Subcutaneous abdominal adipose tissue (tissue), 5 donors: ENCODE measurements around the gene SAMMSON.

Experiments
- H3K27ac ChIP-seq: one replicate; pipeline ENCODE4 v1.7.0; 2013; ENCODE audit warnings: low read depth, mild to moderate bottlenecking, inconsistent platforms, low read length, moderate library complexity
- H3K27me3 ChIP-seq, 5 donors: one replicate each; pipeline ENCODE4 v1.7.0; 2013; ENCODE audit warnings: low read length in 5 of 5, inconsistent platforms in 1 of 5; ENCODE audit not compliant: control insufficient read depth in 5 of 5, insufficient read depth in 4 of 5
- H3K36me3 ChIP-seq, 5 donors: one replicate each; pipeline ENCODE4 v1.7.0; 2013; ENCODE audit warnings: low read length in 5 of 5; ENCODE audit not compliant: control insufficient read depth in 5 of 5, insufficient read depth in 5 of 5
- H3K4me1 ChIP-seq, 5 donors: one replicate each; pipeline ENCODE4 v1.7.0; 2013; ENCODE audit warnings: low read length in 5 of 5, mild to moderate bottlenecking in 3 of 5, moderate library complexity in 1 of 5; ENCODE audit not compliant: control insufficient read depth in 5 of 5, insufficient read depth in 5 of 5
- H3K4me3 ChIP-seq, 5 donors: one replicate each; pipeline ENCODE4 v1.7.0; 2013; ENCODE audit warnings: low read length in 5 of 5, low read depth in 1 of 5
- H3K9ac ChIP-seq, 5 donors: one replicate each; pipeline ENCODE4 v1.7.0; 2013; ENCODE audit warnings: low read length in 5 of 5, mild to moderate bottlenecking in 4 of 5, moderate library complexity in 3 of 5
- H3K9me3 ChIP-seq, 5 donors: one replicate each; pipeline ENCODE4 v1.7.0; 2013; ENCODE audit warnings: low read length in 5 of 5; ENCODE audit not compliant: control insufficient read depth in 5 of 5
- donor health status: healthy.
- donor health status: healthy.
- donor health status: healthy.
- donor health status: healthy.
- donor health status: healthy.

Gene SAMMSON

DNA sequence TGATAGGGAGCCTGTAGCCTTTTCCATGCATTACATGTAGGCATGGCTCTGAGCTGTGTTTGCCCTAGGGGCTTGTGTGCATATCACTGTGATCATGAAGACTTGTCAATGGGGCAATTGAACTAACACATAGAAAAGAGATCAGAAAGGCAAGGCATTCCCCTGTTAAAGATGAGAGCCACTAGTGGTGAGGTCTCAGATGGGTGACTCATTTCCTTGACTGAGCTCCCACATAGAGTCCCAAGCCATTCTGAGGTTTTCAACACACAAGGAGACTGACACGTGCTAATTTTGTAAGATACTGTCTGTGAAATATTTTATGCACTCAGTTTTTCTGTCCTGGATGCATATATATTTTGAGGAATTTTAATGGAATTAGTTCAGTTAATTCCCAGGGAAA lies 53.8 kb downstream of the SAMMSON start:
- Histone ChIP-seq H3K9me3 (no peaks in the 10 kb centered on the region), H3K36me3 (no peaks in the 10 kb centered on the region), H3K4me1 (no peaks in the 10 kb centered on the region), H3K27me3 (no peaks in the 10 kb centered on the region), H3K27ac (no peak overlapping the region), H3K4me3 (no peak overlapping the region), H3K9ac (no peak overlapping the region)

DNA sequence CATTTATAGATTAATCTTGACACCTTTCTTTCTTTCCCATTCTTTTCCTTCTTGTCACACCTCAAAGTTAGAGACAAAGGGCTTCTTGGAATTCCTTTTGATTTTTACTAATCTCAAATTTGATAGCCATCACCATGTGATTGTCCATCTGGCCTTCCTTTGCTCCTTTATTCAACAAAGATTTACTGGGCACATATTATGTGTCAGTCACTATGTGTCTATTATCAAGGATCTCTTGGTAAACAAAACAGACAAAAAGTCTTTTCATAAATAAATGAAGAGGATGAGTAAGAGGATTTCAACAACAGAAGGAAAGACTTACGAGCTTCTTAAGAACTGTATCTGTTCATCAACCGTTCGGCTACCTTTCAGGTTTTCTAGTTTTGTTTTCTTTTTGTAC lies 56.5 kb downstream of the SAMMSON start:
- no peak overlapping the region for H3K27ac ChIP-seq
- no peak overlapping the region for H3K9ac ChIP-seq
- no peaks in the 10 kb centered on the region for H3K9me3 ChIP-seq
- no peaks in the 10 kb centered on the region for H3K4me1 ChIP-seq
- no peaks in the 10 kb centered on the region for H3K36me3 ChIP-seq
- H3K4me3 ChIP-seq, result no peak overlapping the region
- no peaks in the 10 kb centered on the region for H3K27me3 ChIP-seq

DNA sequence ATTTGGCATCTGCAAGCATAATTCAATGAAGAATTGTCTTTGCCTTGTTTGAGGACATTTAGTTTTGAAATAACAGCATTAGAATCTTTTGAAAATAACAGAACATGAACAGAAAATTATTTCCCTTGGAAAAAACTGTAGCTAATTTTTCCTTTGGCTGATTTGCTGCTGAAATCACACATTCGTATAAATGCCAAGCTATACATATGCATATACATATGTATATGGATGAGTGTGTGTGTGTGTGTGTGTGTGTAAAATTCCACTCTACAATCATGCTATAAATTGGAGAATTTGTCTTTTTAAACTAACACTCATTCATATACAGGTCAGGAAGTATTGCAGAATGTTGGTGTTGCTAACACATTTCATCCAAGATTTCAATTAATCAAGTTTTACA lies 57.9 kb downstream of the SAMMSON start:
- Histone ChIP-seq H3K36me3 (no peaks in the 10 kb centered on the region), H3K27me3 (peaks cover 0 to 3% (median 0%) of the 10 kb centered on the region in 5 donors), H3K4me1 (no peaks in the 10 kb centered on the region), H3K4me3 (no peak overlapping the region), H3K9me3 (no peaks in the 10 kb centered on the region), H3K27ac (no peak overlapping the region), H3K9ac (no peak overlapping the region)

DNA sequence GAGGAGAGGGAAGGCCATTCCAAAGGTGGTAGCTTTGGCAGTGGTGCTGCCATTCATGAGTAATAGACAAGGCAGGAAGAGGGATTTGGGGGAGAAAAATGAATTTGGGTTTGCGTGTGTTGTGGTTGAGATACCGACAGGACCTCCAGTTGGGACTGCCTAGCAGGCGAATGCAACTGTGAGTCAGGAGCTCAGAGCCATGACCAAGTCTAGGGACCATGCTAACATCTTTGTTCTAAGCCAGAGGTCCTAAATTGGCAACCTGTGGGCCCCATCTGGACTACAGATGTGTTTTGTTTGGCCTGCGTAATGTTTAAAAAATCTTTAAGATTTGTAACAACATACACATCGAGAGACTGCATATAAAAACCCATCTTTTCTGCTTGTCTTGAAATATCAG lies 61.6 kb downstream of the SAMMSON start:
- H3K9ac ChIP-seq, result no peak overlapping the region
- no peak overlapping the region for H3K4me3 ChIP-seq
- no peak overlapping the region for H3K27ac ChIP-seq
- no peaks in the 10 kb centered on the region for H3K9me3 ChIP-seq
- peaks cover 0 to 4% (median 0%) of the 10 kb centered on the region in 5 donors for H3K4me1 ChIP-seq
- H3K36me3 ChIP-seq, result no peaks in the 10 kb centered on the region
- H3K27me3 ChIP-seq, result peaks cover 0 to 3% (median 0%) of the 10 kb centered on the region in 5 donors

DNA sequence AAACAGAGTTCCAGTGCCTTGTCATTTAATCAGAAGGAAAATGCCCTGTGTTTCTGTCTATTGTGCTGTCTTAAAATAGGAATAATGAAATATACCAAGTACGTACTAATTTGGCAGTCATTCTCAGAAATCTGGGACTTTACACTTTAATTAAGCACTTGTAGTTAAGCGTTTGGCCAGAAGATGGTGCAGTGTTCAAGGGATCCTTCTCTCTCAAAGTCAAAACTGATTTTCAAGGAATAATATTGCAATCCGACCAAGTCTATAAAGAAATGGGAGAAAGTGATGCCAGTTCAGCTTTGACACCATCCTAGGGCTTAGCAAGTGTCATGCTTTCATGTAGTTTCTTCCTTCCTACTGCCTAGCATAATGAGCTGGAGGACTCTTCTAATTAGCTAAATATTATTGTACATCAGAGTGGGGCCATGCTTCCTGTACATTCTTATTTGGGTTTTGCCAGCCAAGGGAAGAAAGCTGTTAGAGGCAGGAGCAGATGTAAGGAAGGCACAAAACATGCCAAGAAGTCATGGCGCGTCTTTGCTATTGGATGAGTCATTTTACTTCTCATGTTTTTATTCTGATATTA lies 64.8 kb downstream of the SAMMSON start:
- Histone ChIP-seq H3K36me3 (no peaks in the 10 kb centered on the region), H3K9ac (no peak overlapping the region), H3K4me1 (peaks cover 0 to 4% (median 0%) of the 10 kb centered on the region in 5 donors), H3K9me3 (no peaks in the 10 kb centered on the region), H3K27ac (no peak overlapping the region), H3K27me3 (peaks cover 0 to 3% (median 0%) of the 10 kb centered on the region in 5 donors), H3K4me3 (no peak overlapping the region)

DNA sequence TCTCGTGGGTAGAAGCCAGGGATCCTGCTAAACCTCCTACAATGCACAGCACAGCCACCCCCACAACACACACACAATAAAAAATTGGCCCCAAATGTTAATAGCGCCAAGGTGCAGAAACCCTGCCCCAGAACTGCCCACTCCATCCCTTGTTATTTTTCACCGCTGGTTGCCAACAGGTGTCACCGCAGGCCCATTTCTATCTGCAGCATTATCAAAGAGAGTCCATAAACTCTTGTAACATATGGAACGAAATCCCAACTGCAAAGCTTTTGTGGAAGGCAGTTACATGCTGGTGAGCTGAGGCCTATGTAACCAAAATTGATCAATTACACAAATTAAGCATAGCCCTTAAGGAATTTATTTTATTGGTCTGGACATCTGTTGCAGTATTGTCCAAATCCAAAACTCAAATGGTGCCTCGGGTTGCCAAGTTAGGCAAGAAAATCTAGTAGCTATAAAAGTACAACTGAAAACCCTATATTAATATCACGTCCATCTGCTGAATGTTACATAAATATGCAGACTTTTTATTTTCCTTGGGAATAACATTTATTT lies 66.2 kb downstream of the SAMMSON start:
- H3K9me3 ChIP-seq, result no peaks in the 10 kb centered on the region
- H3K36me3 ChIP-seq, result no peaks in the 10 kb centered on the region
- H3K9ac ChIP-seq, result no peak overlapping the region
- H3K4me3 ChIP-seq, result no peak overlapping the region
- no peak overlapping the region for H3K27ac ChIP-seq
- H3K27me3 ChIP-seq, result peaks cover 0 to 3% (median 0%) of the 10 kb centered on the region in 5 donors
- peaks cover 0 to 4% (median 0%) of the 10 kb centered on the region in 5 donors for H3K4me1 ChIP-seq

DNA sequence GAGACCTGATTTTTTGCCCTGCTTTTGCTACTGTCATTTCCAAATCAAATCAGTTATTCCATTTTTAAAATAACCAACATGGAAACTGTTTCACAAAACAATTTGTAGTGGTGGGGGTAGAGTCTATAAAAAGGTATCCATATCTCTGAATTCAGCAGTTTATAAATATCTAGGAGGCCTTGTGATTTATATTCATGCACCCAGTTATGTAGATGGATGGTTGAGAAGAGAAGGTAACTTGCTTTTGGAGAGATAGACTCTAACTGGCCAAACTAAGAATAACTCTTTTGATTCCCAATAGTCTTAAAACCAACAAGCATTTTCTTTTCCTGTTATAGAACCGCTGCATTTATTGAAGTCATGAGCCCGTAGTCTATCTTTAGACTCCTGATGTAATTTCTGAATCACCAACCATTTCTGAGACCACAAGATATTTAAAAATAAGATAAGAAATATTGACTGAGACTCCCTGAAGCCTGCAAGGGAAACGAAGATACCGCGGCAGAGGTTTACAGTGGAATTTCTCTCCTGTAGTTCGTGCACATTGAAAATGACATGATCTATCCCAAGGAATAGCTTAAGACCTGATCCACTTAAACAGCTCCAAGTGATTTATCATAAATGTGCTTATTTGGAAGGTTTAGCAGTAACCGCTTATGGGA lies 68.5 kb downstream of the SAMMSON start:
- no peak overlapping the region for H3K9ac ChIP-seq
- H3K4me1 ChIP-seq, result peaks cover 0 to 4% (median 0%) of the 10 kb centered on the region in 5 donors
- no peak overlapping the region for H3K4me3 ChIP-seq
- H3K9me3 ChIP-seq, result no peaks in the 10 kb centered on the region
- H3K27ac ChIP-seq, result no peak overlapping the region
- peaks cover 0 to 4% (median 0%) of the 10 kb centered on the region in 5 donors for H3K27me3 ChIP-seq
- no peaks in the 10 kb centered on the region for H3K36me3 ChIP-seq

DNA sequence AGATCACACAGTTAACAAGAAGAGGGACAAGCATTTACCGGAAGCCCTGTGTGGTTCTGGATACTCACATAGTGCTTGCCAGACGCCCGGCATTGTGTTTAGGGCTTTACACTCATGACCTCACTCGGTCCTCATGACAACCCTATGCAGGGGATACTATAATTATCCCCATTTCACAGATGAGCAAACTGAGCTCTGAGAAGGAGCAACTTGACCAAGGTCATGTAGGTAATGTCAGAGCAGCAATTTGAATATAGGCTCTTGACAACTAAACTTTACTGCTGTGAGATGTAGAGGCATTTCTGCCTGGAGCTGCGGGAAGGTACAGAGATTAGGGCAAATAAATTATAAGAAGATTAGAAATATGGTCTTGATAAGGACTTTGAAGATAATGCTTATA lies 70.0 kb downstream of the SAMMSON start:
- no peaks in the 10 kb centered on the region for H3K36me3 ChIP-seq
- H3K27ac ChIP-seq, result no peak overlapping the region
- H3K9ac ChIP-seq, result no peak overlapping the region
- peaks cover 0 to 9% (median 0%) of the 10 kb centered on the region in 5 donors for H3K27me3 ChIP-seq
- no peak overlapping the region for H3K4me3 ChIP-seq
- H3K9me3 ChIP-seq, result no peaks in the 10 kb centered on the region
- no peaks in the 10 kb centered on the region for H3K4me1 ChIP-seq

DNA sequence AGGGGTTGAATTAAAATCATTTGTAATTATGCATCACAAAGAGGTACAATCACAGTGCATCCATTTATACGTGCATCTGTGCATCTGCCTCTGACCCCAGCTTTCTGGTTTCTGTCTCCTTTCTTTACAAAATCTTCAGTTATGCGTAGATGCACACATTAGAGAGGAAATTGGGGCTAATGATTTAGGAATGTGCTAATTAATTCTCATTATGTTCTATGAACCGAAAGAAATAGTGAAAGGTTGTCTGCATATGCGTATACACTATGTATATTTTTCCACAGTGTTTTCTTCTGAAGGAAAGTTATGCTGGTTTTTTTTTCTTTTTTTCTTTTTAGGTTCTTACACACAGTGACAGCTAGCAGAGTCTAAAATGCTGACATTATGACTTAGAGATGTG lies 71.6 kb downstream of the SAMMSON start:
- Histone ChIP-seq H3K4me1 (no peaks in the 10 kb centered on the region), H3K36me3 (no peaks in the 10 kb centered on the region), H3K9ac (no peak overlapping the region), H3K9me3 (no peaks in the 10 kb centered on the region), H3K27ac (no peak overlapping the region), H3K27me3 (peaks cover 0 to 10% (median 0%) of the 10 kb centered on the region in 5 donors), H3K4me3 (no peak overlapping the region)

DNA sequence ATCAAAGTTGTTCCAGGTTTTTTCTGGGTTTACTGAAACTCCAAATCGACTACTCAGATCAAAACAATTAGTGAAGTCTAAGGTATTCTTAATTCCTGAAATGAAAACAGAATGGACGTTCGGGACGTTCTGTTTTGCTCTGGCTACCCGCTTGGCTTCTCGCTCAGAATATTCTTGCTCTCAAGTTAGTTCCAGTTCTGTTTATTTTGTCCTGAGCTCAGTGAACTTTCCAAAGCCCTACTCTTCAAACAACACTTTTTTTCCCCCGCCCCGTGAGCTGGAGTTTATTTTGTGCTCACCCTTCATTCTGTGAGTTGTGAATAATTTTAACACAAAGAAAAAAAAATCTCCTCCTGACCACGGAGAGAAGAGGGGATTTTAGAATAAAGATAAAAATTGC lies 72.6 kb downstream of the SAMMSON start:
- Histone ChIP-seq H3K9me3 (no peaks in the 10 kb centered on the region), H3K4me3 (peak overlapping the region in 2 of 5 donors; percentile 17 to 41), H3K9ac (no peak overlapping the region), H3K27ac (no peak overlapping the region), H3K4me1 (no peaks in the 10 kb centered on the region), H3K36me3 (no peaks in the 10 kb centered on the region), H3K27me3 (peaks cover 0 to 10% (median 0%) of the 10 kb centered on the region in 5 donors)
